OCI-LY1 (cell line): ENCODE data around the gene NR2C2.

ENCODE experiments used
- H2AFZ ChIP-seq: fragments of 200-600 bp; sonication (generic), shearing (Covaris generic); 2 replicates; pipeline ENCODE4 v1.6.0; 2014; ENCODE audit warnings: antibody characterized with exemption, mild to moderate bottlenecking, low read length
- H3F3A ChIP-seq: fragments of 200-600 bp; sonication (generic), shearing (Covaris generic); 2 replicates; pipeline ENCODE4 v1.6.0; 2014; ENCODE audit warnings: mild to moderate bottlenecking, antibody characterized with exemption, low read length, moderate library complexity; ENCODE audit not compliant: insufficient read depth
- H3K27ac ChIP-seq: fragments of 200-600 bp; sonication (generic); 2 replicates; pipeline ENCODE4 v1.5.1; 2014; ENCODE audit warnings: low read length, mixed run types, mild to moderate bottlenecking, low read depth; ENCODE audit not compliant: poor library complexity, severe bottlenecking
- H3K27me3 ChIP-seq: fragments of 200-600 bp; sonication (generic); 2 replicates; pipeline ENCODE4 v1.6.0; 2014; ENCODE audit warnings: antibody characterized with exemption, mild to moderate bottlenecking, low read length, moderate library complexity; ENCODE audit not compliant: insufficient read depth
- H3K36me3 ChIP-seq: fragments of 200-600 bp; sonication (generic); 2 replicates; pipeline ENCODE4 v1.6.1; 2014; ENCODE audit warnings: mild to moderate bottlenecking, antibody characterized with exemption, low read length, moderate library complexity, mixed read lengths; ENCODE audit not compliant: insufficient read depth
- H3K4me1 ChIP-seq: fragments of 200-600 bp; sonication (generic); 2 replicates; pipeline ENCODE4 v1.5.1; 2014; ENCODE audit warnings: mild to moderate bottlenecking, low read length, moderate library complexity; ENCODE audit not compliant: insufficient read depth, severe bottlenecking
- H3K4me2 ChIP-seq: fragments of 200-600 bp; sonication (generic), shearing (Covaris generic); 2 replicates; pipeline ENCODE4 v1.6.1; 2014; ENCODE audit warnings: low read length
- H3K4me3 ChIP-seq: fragments of 200-600 bp; sonication (generic); 2 replicates; pipeline ENCODE4 v1.5.1; 2014; ENCODE audit warnings: low read length, low read depth, mild to moderate bottlenecking, mixed read lengths; ENCODE audit not compliant: poor library complexity, severe bottlenecking
- H3K79me2 ChIP-seq: fragments of 200-600 bp; shearing (Covaris generic); 2 replicates; pipeline ENCODE4 v1.6.1; 2016; ENCODE audit warnings: mixed run types, low read length, mixed read lengths; ENCODE audit not compliant: insufficient read depth
- H3K9ac ChIP-seq: fragments of 200-600 bp; sonication (generic), shearing (Covaris generic); 2 replicates; pipeline ENCODE4 v1.6.1; 2014; ENCODE audit warnings: mild to moderate bottlenecking, low read length, mixed read lengths
- H3K9me2 ChIP-seq: fragments of 200-600 bp; sonication (generic), shearing (Covaris generic); 2 replicates; pipeline ENCODE4 v1.6.1; 2014; ENCODE audit warnings: low read depth, mild to moderate bottlenecking, low read length, mixed read lengths
- H3K9me3 ChIP-seq: fragments of 200-600 bp; shearing (Covaris generic); 2 replicates; pipeline ENCODE4 v1.6.1; 2014; ENCODE audit warnings: low read length, mixed read lengths
- H4K20me1 ChIP-seq: fragments of 200-600 bp; sonication (generic), shearing (Covaris generic); 2 replicates; pipeline ENCODE4 v1.6.0; 2016; ENCODE audit warnings: mild to moderate bottlenecking, low read length; ENCODE audit not compliant: insufficient read depth
- CTCF ChIP-seq: fragments of 200-600 bp; sonication (generic), shearing (Covaris generic); IDR thresholded peaks from 2 replicates; pipeline ENCODE4 v1.5.1; 2017; ENCODE audit warnings: mild to moderate bottlenecking, antibody characterized with exemption, low read length, moderate library complexity, mixed read lengths
- EZH2 ChIP-seq: fragments of 200-600 bp; sonication (generic), shearing (Covaris generic); IDR thresholded peaks from 2 replicates; pipeline ENCODE4 v1.8.0; 2017; ENCODE audit warnings: borderline replicate concordance, mixed run types, mild to moderate bottlenecking, antibody characterized with exemption, low read length, moderate library complexity, mixed read lengths

NR2C2 gene

GRCh38 chr3:15041950-15042349 lies 94.6 kb downstream of the NR2C2 start:
- Histone ChIP-seq H3K9ac (no peak overlapping the region), H3K4me2 (no peak overlapping the region), H3K4me3 (no peak overlapping the region), H3K9me2 (no peaks in the 10 kb centered on the region), H3K9me3 (no peaks in the 10 kb centered on the region), H3K27ac (no peak overlapping the region), H3K27me3 (no peaks in the 10 kb centered on the region), H3K4me1 (no peaks in the 10 kb centered on the region), H4K20me1 (no peaks in the 10 kb centered on the region), H3K36me3 (peaks cover 97% of the 10 kb centered on the region), H2AFZ (no peak overlapping the region), H3F3A (no peaks in the 10 kb centered on the region), H3K79me2 (no peaks in the 10 kb centered on the region)
- TF ChIP-seq CTCF (no peak), EZH2 (no peak)

GRCh38 chr3:15042936-15043335 lies 95.6 kb downstream of the NR2C2 start:
- Histone ChIP-seq H3K9ac (no peak overlapping the region), H3K9me2 (no peaks in the 10 kb centered on the region), H3K9me3 (no peaks in the 10 kb centered on the region), H3K4me1 (no peaks in the 10 kb centered on the region), H3K79me2 (no peaks in the 10 kb centered on the region), H3K27ac (no peak overlapping the region), H4K20me1 (no peaks in the 10 kb centered on the region), H3K4me2 (no peak overlapping the region), H2AFZ (no peak overlapping the region), H3K27me3 (no peaks in the 10 kb centered on the region), H3K36me3 (peaks cover 97% of the 10 kb centered on the region), H3K4me3 (no peak overlapping the region), H3F3A (no peaks in the 10 kb centered on the region)
- TF ChIP-seq EZH2, result no peak
- TF ChIP-seq CTCF, result no peak

GRCh38 chr3:15043408-15044171 lies 96.2 kb downstream of the NR2C2 start:
- H2AFZ ChIP-seq, result no peak overlapping the region
- no peak overlapping the region for H3K4me3 ChIP-seq
- no peaks in the 10 kb centered on the region for H3K4me1 ChIP-seq
- H3K27ac ChIP-seq, result no peak overlapping the region
- H3K27me3 ChIP-seq, result no peaks in the 10 kb centered on the region
- no peaks in the 10 kb centered on the region for H3K79me2 ChIP-seq
- H3K9me3 ChIP-seq, result no peaks in the 10 kb centered on the region
- H3K4me2 ChIP-seq, result no peak overlapping the region
- TF ChIP-seq CTCF, result no peak
- no peak for TF ChIP-seq EZH2
- H3K36me3 ChIP-seq, result peaks cover 97% of the 10 kb centered on the region
- no peaks in the 10 kb centered on the region for H3K9me2 ChIP-seq
- H3F3A ChIP-seq, result no peaks in the 10 kb centered on the region
- H4K20me1 ChIP-seq, result no peaks in the 10 kb centered on the region
- H3K9ac ChIP-seq, result no peak overlapping the region
